Measurements from ENCODE around the gene MAN1A1.

Gene MAN1A1

GRCh38 chr6:119347466-119348095 is 2.0 kb downstream of the MAN1A1 start:
- Histone ChIP-seq H3K27me3 (ENCODE audit: insufficient read depth, poor library complexity, severe bottlenecking) (peaks cover 58% of the 10 kb centered on the region), H3K27ac (replicated peaks) (no peak overlapping the region), H3K4me3 (replicated peaks; ENCODE audit: insufficient read depth, low read length) (no peak overlapping the region)
- DNase-seq (ENCODE audit: low read depth in 1 of 2, low spot score in 1 of 2) = peak; percentile 12 to 23
- TF ChIP-seq, protein P1, sequence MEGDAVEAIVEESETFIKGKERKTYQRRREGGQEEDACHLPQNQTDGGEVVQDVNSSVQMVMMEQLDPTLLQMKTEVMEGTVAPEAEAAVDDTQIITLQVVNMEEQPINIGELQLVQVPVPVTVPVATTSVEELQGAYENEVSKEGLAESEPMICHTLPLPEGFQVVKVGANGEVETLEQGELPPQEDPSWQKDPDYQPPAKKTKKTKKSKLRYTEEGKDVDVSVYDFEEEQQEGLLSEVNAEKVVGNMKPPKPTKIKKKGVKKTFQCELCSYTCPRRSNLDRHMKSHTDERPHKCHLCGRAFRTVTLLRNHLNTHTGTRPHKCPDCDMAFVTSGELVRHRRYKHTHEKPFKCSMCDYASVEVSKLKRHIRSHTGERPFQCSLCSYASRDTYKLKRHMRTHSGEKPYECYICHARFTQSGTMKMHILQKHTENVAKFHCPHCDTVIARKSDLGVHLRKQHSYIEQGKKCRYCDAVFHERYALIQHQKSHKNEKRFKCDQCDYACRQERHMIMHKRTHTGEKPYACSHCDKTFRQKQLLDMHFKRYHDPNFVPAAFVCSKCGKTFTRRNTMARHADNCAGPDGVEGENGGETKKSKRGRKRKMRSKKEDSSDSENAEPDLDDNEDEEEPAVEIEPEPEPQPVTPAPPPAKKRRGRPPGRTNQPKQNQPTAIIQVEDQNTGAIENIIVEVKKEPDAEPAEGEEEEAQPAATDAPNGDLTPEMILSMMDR (IDR thresholded peaks at IDR 0.05; ENCODE audit: insufficient read depth, low read length) = no peak
- TF ChIP-seq SPI1 (IDR thresholded peaks at IDR 0.05; ENCODE audit: borderline replicate concordance, low read depth) (no peak), POLR2AphosphoS5 (IDR thresholded peaks at IDR 0.05; ENCODE audit: low read depth) (no peak), GABPA (IDR thresholded peaks at IDR 0.05; ENCODE audit: low read depth) (no peak)
- TF ChIP-seq, protein P2, sequence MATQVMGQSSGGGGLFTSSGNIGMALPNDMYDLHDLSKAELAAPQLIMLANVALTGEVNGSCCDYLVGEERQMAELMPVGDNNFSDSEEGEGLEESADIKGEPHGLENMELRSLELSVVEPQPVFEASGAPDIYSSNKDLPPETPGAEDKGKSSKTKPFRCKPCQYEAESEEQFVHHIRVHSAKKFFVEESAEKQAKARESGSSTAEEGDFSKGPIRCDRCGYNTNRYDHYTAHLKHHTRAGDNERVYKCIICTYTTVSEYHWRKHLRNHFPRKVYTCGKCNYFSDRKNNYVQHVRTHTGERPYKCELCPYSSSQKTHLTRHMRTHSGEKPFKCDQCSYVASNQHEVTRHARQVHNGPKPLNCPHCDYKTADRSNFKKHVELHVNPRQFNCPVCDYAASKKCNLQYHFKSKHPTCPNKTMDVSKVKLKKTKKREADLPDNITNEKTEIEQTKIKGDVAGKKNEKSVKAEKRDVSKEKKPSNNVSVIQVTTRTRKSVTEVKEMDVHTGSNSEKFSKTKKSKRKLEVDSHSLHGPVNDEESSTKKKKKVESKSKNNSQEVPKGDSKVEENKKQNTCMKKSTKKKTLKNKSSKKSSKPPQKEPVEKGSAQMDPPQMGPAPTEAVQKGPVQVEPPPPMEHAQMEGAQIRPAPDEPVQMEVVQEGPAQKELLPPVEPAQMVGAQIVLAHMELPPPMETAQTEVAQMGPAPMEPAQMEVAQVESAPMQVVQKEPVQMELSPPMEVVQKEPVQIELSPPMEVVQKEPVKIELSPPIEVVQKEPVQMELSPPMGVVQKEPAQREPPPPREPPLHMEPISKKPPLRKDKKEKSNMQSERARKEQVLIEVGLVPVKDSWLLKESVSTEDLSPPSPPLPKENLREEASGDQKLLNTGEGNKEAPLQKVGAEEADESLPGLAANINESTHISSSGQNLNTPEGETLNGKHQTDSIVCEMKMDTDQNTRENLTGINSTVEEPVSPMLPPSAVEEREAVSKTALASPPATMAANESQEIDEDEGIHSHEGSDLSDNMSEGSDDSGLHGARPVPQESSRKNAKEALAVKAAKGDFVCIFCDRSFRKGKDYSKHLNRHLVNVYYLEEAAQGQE (IDR thresholded peaks at IDR 0.05; ENCODE audit: insufficient replicate concordance, low read depth) = no peak

GRCh38 chr6:119346936-119347335 is 2.6 kb downstream of the MAN1A1 start:
- no peak overlapping the region for H3K27ac ChIP-seq (replicated peaks)
- peaks cover 55% of the 10 kb centered on the region for H3K27me3 ChIP-seq (ENCODE audit: insufficient read depth, poor library complexity, severe bottlenecking)
- no peak for DNase-seq (ENCODE audit: low read depth in 1 of 2, low spot score in 1 of 2)
- H3K4me3 ChIP-seq (replicated peaks; ENCODE audit: insufficient read depth, low read length) = no peak overlapping the region
- TF ChIP-seq, protein P2 (IDR thresholded peaks at IDR 0.05; ENCODE audit: insufficient replicate concordance, low read depth) = no peak
- TF ChIP-seq POLR2AphosphoS5 (IDR thresholded peaks at IDR 0.05; ENCODE audit: low read depth) = no peak
- TF ChIP-seq, protein P1 (IDR thresholded peaks at IDR 0.05; ENCODE audit: insufficient read depth, low read length) = no peak
- no peak for TF ChIP-seq SPI1 (IDR thresholded peaks at IDR 0.05; ENCODE audit: borderline replicate concordance, low read depth)
- TF ChIP-seq GABPA (IDR thresholded peaks at IDR 0.05; ENCODE audit: low read depth) = no peak

DNA sequence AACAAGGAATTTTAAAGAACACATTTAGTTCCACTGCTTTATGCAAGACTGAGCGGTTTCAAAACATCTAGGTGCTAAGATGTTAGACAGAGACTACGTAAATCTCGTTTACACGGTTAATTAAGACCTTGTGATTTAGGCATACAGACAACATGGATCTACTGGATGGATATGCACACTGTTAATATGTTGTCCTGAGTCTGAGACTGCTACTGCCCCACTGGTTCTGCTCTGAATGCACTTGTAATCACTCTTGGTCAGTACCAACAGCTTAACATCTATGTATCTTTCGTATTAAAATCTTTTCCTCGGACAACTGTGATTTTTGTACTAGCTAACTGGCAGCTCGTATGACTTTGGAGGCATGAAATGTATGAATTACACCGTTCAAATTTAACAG is 3.1 kb downstream of the MAN1A1 start:
- DNase-seq (ENCODE audit: low read depth in 1 of 2, low spot score in 1 of 2) = no peak
- H3K27ac ChIP-seq (replicated peaks) = no peak overlapping the region
- TF ChIP-seq, protein P1 (IDR thresholded peaks at IDR 0.05; ENCODE audit: insufficient read depth, low read length) = no peak
- TF ChIP-seq POLR2AphosphoS5 (IDR thresholded peaks at IDR 0.05; ENCODE audit: low read depth) (no peak), SPI1 (IDR thresholded peaks at IDR 0.05; ENCODE audit: borderline replicate concordance, low read depth) (no peak), GABPA (IDR thresholded peaks at IDR 0.05; ENCODE audit: low read depth) (no peak)
- TF ChIP-seq, protein P2 (IDR thresholded peaks at IDR 0.05; ENCODE audit: insufficient replicate concordance, low read depth) = no peak
- H3K27me3 ChIP-seq (ENCODE audit: insufficient read depth, poor library complexity, severe bottlenecking) = peaks cover 51% of the 10 kb centered on the region
- H3K4me3 ChIP-seq (replicated peaks; ENCODE audit: insufficient read depth, low read length) = no peak overlapping the region

Data from HL-60 (cell line).